ENCODE data around the gene TDRD12.

DNA sequence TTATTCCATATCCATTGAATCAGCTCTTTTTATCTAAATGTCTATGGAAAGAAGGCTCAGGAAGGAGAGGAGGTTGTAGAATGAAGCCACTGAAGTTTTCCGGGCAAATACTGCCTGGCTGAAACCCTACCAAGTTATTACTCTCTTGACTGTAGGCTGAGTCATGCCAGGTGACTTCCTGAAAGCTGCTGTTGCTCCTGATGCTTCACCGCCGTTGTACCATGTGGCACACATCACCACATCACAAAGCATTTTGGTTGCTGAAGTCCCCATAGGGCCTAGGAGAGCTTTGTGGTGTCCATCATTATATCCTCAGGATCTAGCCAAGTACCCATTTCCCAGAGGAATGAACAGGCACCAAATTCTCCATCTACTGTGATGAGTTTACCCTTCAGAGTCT is 11.1 kb upstream of the TDRD12 start:
- TF ChIP-seq, protein P1, sequence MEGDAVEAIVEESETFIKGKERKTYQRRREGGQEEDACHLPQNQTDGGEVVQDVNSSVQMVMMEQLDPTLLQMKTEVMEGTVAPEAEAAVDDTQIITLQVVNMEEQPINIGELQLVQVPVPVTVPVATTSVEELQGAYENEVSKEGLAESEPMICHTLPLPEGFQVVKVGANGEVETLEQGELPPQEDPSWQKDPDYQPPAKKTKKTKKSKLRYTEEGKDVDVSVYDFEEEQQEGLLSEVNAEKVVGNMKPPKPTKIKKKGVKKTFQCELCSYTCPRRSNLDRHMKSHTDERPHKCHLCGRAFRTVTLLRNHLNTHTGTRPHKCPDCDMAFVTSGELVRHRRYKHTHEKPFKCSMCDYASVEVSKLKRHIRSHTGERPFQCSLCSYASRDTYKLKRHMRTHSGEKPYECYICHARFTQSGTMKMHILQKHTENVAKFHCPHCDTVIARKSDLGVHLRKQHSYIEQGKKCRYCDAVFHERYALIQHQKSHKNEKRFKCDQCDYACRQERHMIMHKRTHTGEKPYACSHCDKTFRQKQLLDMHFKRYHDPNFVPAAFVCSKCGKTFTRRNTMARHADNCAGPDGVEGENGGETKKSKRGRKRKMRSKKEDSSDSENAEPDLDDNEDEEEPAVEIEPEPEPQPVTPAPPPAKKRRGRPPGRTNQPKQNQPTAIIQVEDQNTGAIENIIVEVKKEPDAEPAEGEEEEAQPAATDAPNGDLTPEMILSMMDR (conservative IDR thresholded peaks at IDR 0.05; ENCODE audit: low read depth, low read length) = no peak
- no peak for TF ChIP-seq EZH2 (IDR thresholded peaks at IDR 0.05; ENCODE audit: borderline replicate concordance, low read depth, low read length, poor library complexity, severe bottlenecking)

All from A673 (cell line).